Neural progenitor cell (in vitro differentiated cells): ENCODE results near the gene CEP44.

Source experiments
- EZH2 ChIP-seq: fragments of 200-600 bp; sonication (generic); IDR thresholded peaks from 2 replicates; pipeline ENCODE4 v1.6.1; 2017; ENCODE audit warnings: antibody characterized with exemption, mild to moderate bottlenecking, moderate library complexity
- EZH2phosphoT487 ChIP-seq: fragments of 200-600 bp; sonication (generic); IDR thresholded peaks from 2 replicates; pipeline ENCODE4 v1.6.1; 2017; ENCODE audit warnings: antibody characterized with exemption
- TF ChIP-seq, protein P1 (sequence below): fragments of 200-600 bp; sonication (generic); IDR thresholded peaks from 2 replicates; pipeline ENCODE4 v1.5.1; 2017; ENCODE audit warnings: antibody characterized with exemption, mild to moderate bottlenecking

DNA sequence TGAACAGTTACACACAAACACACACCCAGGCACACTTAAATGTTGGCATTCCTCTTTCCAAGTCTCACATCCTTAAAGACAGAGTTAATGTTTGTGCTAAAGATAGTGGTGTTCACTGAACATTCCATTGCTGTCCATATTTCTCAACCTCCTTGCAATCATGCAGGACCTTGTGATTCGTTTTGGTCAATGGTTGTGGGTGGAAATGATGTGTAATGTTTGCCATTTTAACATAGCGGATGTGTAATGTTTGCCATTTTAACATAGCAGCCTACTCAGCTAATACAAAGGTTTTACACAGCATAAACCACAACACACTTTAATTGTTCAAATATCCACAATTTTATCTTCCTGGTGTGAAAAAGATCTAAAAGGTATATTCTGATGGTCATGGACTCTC, 93.9 kb downstream of the CEP44 start:
- TF ChIP-seq, protein P1, sequence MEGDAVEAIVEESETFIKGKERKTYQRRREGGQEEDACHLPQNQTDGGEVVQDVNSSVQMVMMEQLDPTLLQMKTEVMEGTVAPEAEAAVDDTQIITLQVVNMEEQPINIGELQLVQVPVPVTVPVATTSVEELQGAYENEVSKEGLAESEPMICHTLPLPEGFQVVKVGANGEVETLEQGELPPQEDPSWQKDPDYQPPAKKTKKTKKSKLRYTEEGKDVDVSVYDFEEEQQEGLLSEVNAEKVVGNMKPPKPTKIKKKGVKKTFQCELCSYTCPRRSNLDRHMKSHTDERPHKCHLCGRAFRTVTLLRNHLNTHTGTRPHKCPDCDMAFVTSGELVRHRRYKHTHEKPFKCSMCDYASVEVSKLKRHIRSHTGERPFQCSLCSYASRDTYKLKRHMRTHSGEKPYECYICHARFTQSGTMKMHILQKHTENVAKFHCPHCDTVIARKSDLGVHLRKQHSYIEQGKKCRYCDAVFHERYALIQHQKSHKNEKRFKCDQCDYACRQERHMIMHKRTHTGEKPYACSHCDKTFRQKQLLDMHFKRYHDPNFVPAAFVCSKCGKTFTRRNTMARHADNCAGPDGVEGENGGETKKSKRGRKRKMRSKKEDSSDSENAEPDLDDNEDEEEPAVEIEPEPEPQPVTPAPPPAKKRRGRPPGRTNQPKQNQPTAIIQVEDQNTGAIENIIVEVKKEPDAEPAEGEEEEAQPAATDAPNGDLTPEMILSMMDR = no peak
- TF ChIP-seq EZH2phosphoT487 (no peak), EZH2 (no peak)
